ENCODE results near the gene DENND2C. TPM values are rescaled to one million over a fixed set of nuclear protein-coding genes. Genes with fewer than 3 reads are reported as not detected.

Gene DENND2C
- total RNA-seq, 1 experiment from 2014 or later = 3.6 TPM

GRCh38 chr1:114597949-114598348 is 71.9 kb downstream of the DENND2C start:
- Histone ChIP-seq H4K5ac (ENCODE audit: insufficient read length, low read depth, low read length) (no peak overlapping the region), H3K56ac (ENCODE audit: insufficient read length, low read depth, low read length) (no peak overlapping the region), H2AFZ (ENCODE audit: low read length) (no peak overlapping the region), H3K79me2 (ENCODE audit: insufficient read depth, low read length) (no peaks in the 10 kb centered on the region), H3K79me1 (ENCODE audit: insufficient read depth, low read depth, low read length, poor library complexity, severe bottlenecking) (no peaks in the 10 kb centered on the region), H3K27ac (ENCODE audit: insufficient read length, low read depth, low read length) (no peak overlapping the region), H2BK12ac (ENCODE audit: insufficient read length, low read depth, low read length) (no peak overlapping the region), H3K27me3 (ENCODE audit: insufficient read depth, low read length) (no peaks in the 10 kb centered on the region), H3K4me2 (ENCODE audit: insufficient read depth, insufficient read length, low read length) (no peak overlapping the region), H3K23ac (ENCODE audit: insufficient read length, low read depth, low read length) (no peak overlapping the region), H3K9me3 (ENCODE audit: control insufficient read depth, low read depth, low read length) (no peaks in the 10 kb centered on the region), H4K8ac (replicated peaks; ENCODE audit: insufficient read length, low read depth, low read length) (no peak overlapping the region), H2BK5ac (ENCODE audit: insufficient read length, low read length) (no peak overlapping the region), H3K4me1 (ENCODE audit: insufficient read depth, low read length) (no peaks in the 10 kb centered on the region), H4K91ac (ENCODE audit: insufficient read length, low read depth, low read length) (no peak overlapping the region), H3K23me2 (ENCODE audit: insufficient read length, low read depth, low read length, poor library complexity, severe bottlenecking) (no peaks in the 10 kb centered on the region), H3T11ph (ENCODE audit: low read length) (no peak overlapping the region), H2BK20ac (ENCODE audit: low read depth, low read length, poor library complexity, severe bottlenecking) (no peak overlapping the region), H4K20me1 (ENCODE audit: control insufficient read depth, insufficient read depth, insufficient read length) (no peaks in the 10 kb centered on the region), H3K18ac (ENCODE audit: insufficient read length, low read depth, low read length) (no peak overlapping the region), H3K9ac (ENCODE audit: extremely low read depth, insufficient read length, low read length) (no peak overlapping the region), H2BK15ac (ENCODE audit: low read depth, low read length) (no peak overlapping the region), H2AK5ac (ENCODE audit: insufficient read length, low read length) (no peak overlapping the region), H2BK120ac (ENCODE audit: low read depth, low read length, poor library complexity, severe bottlenecking) (no peak overlapping the region), H3K14ac (ENCODE audit: insufficient read depth, low read length) (no peak overlapping the region), H3K4ac (ENCODE audit: low read depth, low read length) (no peak overlapping the region)
- Mint-ChIP-seq H3K27me3 (ENCODE audit: low read depth) (no peaks in the 10 kb centered on the region), H3K27ac (no peak overlapping the region), H3K4me3 (no peak overlapping the region), H3K4me1 (no peaks in the 10 kb centered on the region), H3K36me3 (ENCODE audit: insufficient read depth in 1 of 3, low read depth in 3 of 3) (peaks cover 0 to 4% (median 0%) of the 10 kb centered on the region in 3 experiments; a peak in 2 of 7 replicates), H3K9me3 (no peaks in the 10 kb centered on the region)
- no CpG with 5 or more reads among the region's 1 CpG for WGBS (ENCODE audit: extremely low coverage, insufficient read length, low lambda C conversion rate)
- no peak for DNase-seq
- no peak for TF ChIP-seq CTCF (conservative IDR thresholded peaks at IDR 0.05)
